ENCODE results near the gene TRIP10.

DNA sequence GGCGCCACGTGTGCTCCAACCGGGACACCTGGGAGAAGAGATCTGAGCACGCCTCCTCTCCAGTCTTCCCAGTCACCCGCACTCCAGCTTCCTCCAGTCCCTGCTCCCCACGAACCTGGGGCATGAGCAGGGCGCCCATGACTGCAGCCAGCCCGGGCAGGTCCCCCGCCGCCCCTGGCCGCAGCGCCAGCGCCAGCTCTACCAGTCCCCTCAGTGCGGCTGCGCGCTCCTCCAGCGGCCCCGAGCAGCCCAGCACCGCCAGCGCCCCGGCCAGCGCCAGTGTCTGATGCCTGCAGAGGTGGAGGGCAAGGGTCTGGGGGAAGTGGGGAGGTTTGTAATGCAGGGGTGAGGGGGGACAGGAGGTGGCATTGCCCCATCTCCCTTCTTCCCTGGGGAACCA lies 14.7 kb downstream of the TRIP10 start:
- TF ChIP-seq, protein P1, sequence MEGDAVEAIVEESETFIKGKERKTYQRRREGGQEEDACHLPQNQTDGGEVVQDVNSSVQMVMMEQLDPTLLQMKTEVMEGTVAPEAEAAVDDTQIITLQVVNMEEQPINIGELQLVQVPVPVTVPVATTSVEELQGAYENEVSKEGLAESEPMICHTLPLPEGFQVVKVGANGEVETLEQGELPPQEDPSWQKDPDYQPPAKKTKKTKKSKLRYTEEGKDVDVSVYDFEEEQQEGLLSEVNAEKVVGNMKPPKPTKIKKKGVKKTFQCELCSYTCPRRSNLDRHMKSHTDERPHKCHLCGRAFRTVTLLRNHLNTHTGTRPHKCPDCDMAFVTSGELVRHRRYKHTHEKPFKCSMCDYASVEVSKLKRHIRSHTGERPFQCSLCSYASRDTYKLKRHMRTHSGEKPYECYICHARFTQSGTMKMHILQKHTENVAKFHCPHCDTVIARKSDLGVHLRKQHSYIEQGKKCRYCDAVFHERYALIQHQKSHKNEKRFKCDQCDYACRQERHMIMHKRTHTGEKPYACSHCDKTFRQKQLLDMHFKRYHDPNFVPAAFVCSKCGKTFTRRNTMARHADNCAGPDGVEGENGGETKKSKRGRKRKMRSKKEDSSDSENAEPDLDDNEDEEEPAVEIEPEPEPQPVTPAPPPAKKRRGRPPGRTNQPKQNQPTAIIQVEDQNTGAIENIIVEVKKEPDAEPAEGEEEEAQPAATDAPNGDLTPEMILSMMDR (conservative IDR thresholded peaks at IDR 0.05; ENCODE audit: low read depth, low read length) = no peak
- TF ChIP-seq POLR2A (IDR thresholded peaks at IDR 0.05; ENCODE audit: low read depth, low read length) = no peak
- TF ChIP-seq, protein P2, sequence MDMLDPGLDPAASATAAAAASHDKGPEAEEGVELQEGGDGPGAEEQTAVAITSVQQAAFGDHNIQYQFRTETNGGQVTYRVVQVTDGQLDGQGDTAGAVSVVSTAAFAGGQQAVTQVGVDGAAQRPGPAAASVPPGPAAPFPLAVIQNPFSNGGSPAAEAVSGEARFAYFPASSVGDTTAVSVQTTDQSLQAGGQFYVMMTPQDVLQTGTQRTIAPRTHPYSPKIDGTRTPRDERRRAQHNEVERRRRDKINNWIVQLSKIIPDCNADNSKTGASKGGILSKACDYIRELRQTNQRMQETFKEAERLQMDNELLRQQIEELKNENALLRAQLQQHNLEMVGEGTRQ (IDR thresholded peaks at IDR 0.05; ENCODE audit: low read depth, low read length) = no peak
- TF ChIP-seq MXI1 (IDR thresholded peaks at IDR 0.05; ENCODE audit: borderline replicate concordance, low read depth, low read length) = no peak
